Measurements from ENCODE around the gene NLRC4. TPM values are rescaled to one million over a fixed set of nuclear protein-coding genes. Genes with fewer than 3 reads are reported as not detected.

NLRC4 gene
- total RNA-seq, 1 donor from 2014 or later: 0.49 TPM

Small RNAs within 50 kb of the gene (small RNA-seq; reads per million reads assigned to genes)
- gene RNU6-647P (ENCODE audit: low replicate concordance): not detected

Other genes with a start within 250 kb of the NLRC4 start
- 47.9 TPM for gene DPY30, start 225.1 kb downstream of the NLRC4 start, total RNA-seq
- 136 TPM for gene SPAST, start 201.3 kb downstream of the NLRC4 start, total RNA-seq
- 18.2 TPM for gene SLC30A6, start 99.0 kb downstream of the NLRC4 start, total RNA-seq
- 26.3 TPM for gene YIPF4, start 13.0 kb upstream of the NLRC4 start, total RNA-seq
- gene BIRC6, start 92.1 kb upstream of the NLRC4 start, total RNA-seq: 193 TPM

Data from temporal lobe (tissue), 2 donors.